K562 (cell line): ENCODE results near the gene TXNRD2. TPM values are rescaled to one million over a fixed set of nuclear protein-coding genes. Genes with fewer than 3 reads are reported as not detected.

ENCODE experiments used
- ELF4 ChIP-seq: fragments of 450-650 bp; formaldehyde crosslinking; IDR thresholded peaks from 2 replicates; pipeline ENCODE4 v1.4.0; 2022; ENCODE audit warnings: missing genetic modification characterization
- ETV1 ChIP-seq: fragments of 450-650 bp; conservative IDR thresholded peaks from 2 replicates; pipeline ENCODE4 v1.6.1; 2016; ENCODE audit warnings: missing genetic modification characterization, control low read depth, low read depth, missing compliant biosample characterization
- GATA2 ChIP-seq: sonication (generic); formaldehyde crosslinking; IDR thresholded peaks from 2 replicates; pipeline ENCODE4 v1.4.0; 2020; ENCODE audit warnings: mild to moderate bottlenecking, missing genetic modification reagents
- KAT2B ChIP-seq: IDR thresholded peaks from one replicate; pipeline ENCODE4 v1.6.1; 2012; ENCODE audit warnings: low read depth, mild to moderate bottlenecking, control low read depth, inconsistent platforms, low read length, moderate library complexity
- MAFK ChIP-seq: IDR thresholded peaks from 2 replicates; pipeline ENCODE4 v1.6.1; 2011; ENCODE audit warnings: low read length, improper control_type of control experiment
- MTA2 ChIP-seq: fragments of 450-650 bp; IDR thresholded peaks from 2 replicates; pipeline ENCODE4 v1.6.1; 2016; ENCODE audit warnings: low read depth
- NFATC3 ChIP-seq: fragments of 450-650 bp; IDR thresholded peaks from 2 replicates; pipeline ENCODE4 v1.6.1; 2017; ENCODE audit warnings: mild to moderate bottlenecking
- SMAD2 ChIP-seq: fragments of 150-350 bp; IDR thresholded peaks from 2 replicates; pipeline ENCODE4 v1.6.1; 2014; ENCODE audit warnings: low read depth, mild to moderate bottlenecking, low read length
- SMAD3 ChIP-seq: fragments of 450-650 bp; formaldehyde crosslinking; conservative IDR thresholded peaks from 2 replicates; pipeline ENCODE4 v1.4.0; 2020; ENCODE audit warnings: mild to moderate bottlenecking
- SRSF3 ChIP-seq: fragments of 200-400 bp; formaldehyde crosslinking; IDR thresholded peaks from 2 replicates; pipeline ENCODE4 v1.6.1; 2016; ENCODE audit warnings: mild to moderate bottlenecking, low read length, moderate library complexity; ENCODE audit not compliant: insufficient read depth
- STAT6 ChIP-seq: sonication (generic); formaldehyde crosslinking; IDR thresholded peaks from 2 replicates; pipeline ENCODE4 v1.8.1; 2023; ENCODE audit warnings: mild to moderate bottlenecking, missing genetic modification reagents
- UBTF ChIP-seq, 2 experiments: IDR thresholded peaks; 2 replicates each; pipeline ENCODE4 v1.6.1; 2012; ENCODE audit warnings: improper control_type of control experiment in 2 of 2, low read depth in 2 of 2, low read length in 2 of 2, borderline replicate concordance in 1 of 2
- polyA plus RNA-seq, 8 experiments: library from polyadenylated mRNA; depleted of rRNA in 4 of 8; stranded (reverse) in 5 of 8; unstranded in 3 of 8; fragments of >200 nt; fragmentation: Nextera tagmentation in 2 of 8; fragmentation: Illumina TruSeq in 1 of 8; extraction: Ambion mirVana in 2 of 8; extraction: Trizol in 1 of 8; gene quantifications; 2 replicates each; pipeline versions ENCODE4 v1.2.1 to v1.2.3, GENCODE V29; 2011 to 2014; ENCODE audit warnings: inconsistent platforms in 1 of 8, missing spikeins in 1 of 8
- total RNA-seq, 7 experiments: library from RNA; depleted of rRNA in 6 of 7; stranded (reverse); fragments of >200 nt in 6 of 7; fragmentation: Illumina TruSeq in 2 of 7; extraction: Trizol in 2 of 7; gene quantifications; 2 replicates each; pipeline versions ENCODE4 v1.2.1 to v1.2.3, GENCODE V29; 2011 to 2021; ENCODE audit warnings: low replicate concordance in 1 of 7
- TF ChIP-seq, protein P1 (sequence below): fragments of 200-800 bp; sonication (Bioruptor generic); IDR thresholded peaks from 2 replicates; pipeline ENCODE4 v1.6.1; 2016; ENCODE audit warnings: missing genetic modification characterization, missing compliant biosample characterization

Gene TXNRD2
- total and polyA plus RNA-seq, 9 of the 15 experiments (the other 6 are each of a cell fraction or from before 2014, with no cell fraction given): 3.3 to 80.2 (median 49.4) TPM

GRCh38 chr22:19987394-19988306, 46.0 kb upstream of the TXNRD2 start (continued):
- TF ChIP-seq UBTF (IDR thresholded peaks at IDR 0.05; ENCODE audit: borderline replicate concordance in 1 of 2, low read depth in 2 of 2, low read length in 2 of 2) (no peak), MTA2 (no peak), GATA2 (CRISPR knock-in tag) (no peak), MAFK (no peak; the same call in 1 of the 2 replicates), SRSF3 (peak; percentile 67; the same call in 1 of the 2 replicates), SMAD2 (no peak), ETV1 (tag) (no peak), NFATC3 (no peak), SMAD3 (no peak), KAT2B (peak; percentile 35), ELF4 (no peak), STAT6 (CRISPR knock-in tag) (peak; percentile 80)
- TF ChIP-seq, protein P1, sequence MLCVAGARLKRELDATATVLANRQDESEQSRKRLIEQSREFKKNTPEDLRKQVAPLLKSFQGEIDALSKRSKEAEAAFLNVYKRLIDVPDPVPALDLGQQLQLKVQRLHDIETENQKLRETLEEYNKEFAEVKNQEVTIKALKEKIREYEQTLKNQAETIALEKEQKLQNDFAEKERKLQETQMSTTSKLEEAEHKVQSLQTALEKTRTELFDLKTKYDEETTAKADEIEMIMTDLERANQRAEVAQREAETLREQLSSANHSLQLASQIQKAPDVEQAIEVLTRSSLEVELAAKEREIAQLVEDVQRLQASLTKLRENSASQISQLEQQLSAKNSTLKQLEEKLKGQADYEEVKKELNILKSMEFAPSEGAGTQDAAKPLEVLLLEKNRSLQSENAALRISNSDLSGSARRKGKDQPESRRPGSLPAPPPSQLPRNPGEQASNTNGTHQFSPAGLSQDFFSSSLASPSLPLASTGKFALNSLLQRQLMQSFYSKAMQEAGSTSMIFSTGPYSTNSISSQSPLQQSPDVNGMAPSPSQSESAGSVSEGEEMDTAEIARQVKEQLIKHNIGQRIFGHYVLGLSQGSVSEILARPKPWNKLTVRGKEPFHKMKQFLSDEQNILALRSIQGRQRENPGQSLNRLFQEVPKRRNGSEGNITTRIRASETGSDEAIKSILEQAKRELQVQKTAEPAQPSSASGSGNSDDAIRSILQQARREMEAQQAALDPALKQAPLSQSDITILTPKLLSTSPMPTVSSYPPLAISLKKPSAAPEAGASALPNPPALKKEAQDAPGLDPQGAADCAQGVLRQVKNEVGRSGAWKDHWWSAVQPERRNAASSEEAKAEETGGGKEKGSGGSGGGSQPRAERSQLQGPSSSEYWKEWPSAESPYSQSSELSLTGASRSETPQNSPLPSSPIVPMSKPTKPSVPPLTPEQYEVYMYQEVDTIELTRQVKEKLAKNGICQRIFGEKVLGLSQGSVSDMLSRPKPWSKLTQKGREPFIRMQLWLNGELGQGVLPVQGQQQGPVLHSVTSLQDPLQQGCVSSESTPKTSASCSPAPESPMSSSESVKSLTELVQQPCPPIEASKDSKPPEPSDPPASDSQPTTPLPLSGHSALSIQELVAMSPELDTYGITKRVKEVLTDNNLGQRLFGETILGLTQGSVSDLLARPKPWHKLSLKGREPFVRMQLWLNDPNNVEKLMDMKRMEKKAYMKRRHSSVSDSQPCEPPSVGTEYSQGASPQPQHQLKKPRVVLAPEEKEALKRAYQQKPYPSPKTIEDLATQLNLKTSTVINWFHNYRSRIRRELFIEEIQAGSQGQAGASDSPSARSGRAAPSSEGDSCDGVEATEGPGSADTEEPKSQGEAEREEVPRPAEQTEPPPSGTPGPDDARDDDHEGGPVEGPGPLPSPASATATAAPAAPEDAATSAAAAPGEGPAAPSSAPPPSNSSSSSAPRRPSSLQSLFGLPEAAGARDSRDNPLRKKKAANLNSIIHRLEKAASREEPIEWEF (CRISPR knock-in tag): no peak
